GM12872 (cell line): ENCODE results near the gene EIF4A3.

ENCODE experiments used
- TF ChIP-seq, protein P1 (sequence below): IDR thresholded peaks from 3 replicates; pipeline ENCODE4 v1.5.1; 2011; ENCODE audit warnings: low read depth, mild to moderate bottlenecking, low read length, moderate library complexity; ENCODE audit not compliant: insufficient read depth

The EIF4A3 gene

DNA sequence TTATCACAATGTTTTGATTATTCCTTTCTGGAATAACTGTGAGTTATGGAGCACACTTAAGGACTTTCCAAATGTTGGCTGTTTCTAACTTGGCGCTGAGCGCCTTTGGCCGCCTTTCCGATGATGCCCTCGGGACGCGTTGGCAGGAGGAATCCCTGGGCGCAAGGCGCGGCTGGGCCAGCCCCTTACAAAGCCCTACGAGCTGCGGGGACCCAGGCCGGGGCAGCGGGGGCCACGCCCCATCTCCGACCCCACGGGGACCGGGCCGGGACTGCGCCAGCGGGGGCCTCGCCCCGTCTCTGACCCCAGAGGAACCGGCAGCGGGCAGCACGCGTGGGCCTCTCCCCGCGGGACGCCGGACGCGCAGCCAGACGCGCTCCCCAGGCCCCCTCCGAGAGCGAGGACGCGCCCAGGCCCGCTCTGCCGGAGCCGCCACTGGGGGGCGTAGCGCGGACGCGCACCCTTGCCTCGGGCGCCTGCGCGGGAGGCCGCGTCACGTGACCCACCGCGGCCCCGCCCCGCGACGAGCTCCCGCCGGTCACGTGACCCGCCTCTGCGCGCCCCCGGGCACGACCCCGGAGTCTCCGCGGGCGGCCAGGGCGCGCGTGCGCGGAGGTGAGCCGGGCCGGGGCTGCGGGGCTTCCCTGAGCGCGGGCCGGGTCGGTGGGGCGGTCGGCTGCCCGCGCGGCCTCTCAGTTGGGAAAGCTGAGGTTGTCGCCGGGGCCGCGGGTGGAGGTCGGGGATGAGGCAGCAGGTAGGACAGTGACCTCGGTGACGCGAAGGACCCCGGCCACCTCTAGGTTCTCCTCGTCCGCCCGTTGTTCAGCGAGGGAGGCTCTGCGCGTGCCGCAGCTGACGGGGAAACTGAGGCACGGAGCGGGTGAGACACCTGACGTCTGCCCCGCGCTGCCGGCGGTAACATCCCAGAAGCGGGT is 45.6 kb downstream of the EIF4A3 start, which contains the start of gene GAA:
Gene GAA (plus strand): TSS at position 571 of the 935 bp plus-strand sequence. CDS start 3,006 bp downstream, outside the sequence.
- TF ChIP-seq, protein P1, sequence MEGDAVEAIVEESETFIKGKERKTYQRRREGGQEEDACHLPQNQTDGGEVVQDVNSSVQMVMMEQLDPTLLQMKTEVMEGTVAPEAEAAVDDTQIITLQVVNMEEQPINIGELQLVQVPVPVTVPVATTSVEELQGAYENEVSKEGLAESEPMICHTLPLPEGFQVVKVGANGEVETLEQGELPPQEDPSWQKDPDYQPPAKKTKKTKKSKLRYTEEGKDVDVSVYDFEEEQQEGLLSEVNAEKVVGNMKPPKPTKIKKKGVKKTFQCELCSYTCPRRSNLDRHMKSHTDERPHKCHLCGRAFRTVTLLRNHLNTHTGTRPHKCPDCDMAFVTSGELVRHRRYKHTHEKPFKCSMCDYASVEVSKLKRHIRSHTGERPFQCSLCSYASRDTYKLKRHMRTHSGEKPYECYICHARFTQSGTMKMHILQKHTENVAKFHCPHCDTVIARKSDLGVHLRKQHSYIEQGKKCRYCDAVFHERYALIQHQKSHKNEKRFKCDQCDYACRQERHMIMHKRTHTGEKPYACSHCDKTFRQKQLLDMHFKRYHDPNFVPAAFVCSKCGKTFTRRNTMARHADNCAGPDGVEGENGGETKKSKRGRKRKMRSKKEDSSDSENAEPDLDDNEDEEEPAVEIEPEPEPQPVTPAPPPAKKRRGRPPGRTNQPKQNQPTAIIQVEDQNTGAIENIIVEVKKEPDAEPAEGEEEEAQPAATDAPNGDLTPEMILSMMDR: peak; percentile 77

DNA sequence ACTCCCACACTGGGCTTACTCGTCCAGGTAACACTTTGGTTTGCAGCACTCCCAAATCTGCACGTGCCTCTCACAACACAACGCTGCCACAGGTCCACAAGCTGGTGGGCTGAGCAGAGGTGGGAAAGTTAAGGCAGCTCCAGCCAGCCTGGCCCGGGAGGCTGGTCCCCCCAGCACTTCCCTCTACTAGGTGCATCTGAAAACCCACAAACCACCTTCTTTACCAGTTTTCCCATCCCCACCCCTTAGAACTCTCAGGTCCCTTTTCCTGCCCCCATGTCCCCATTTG is 46.9 kb downstream of the EIF4A3 start:
- TF ChIP-seq, protein P1: no peak

DNA sequence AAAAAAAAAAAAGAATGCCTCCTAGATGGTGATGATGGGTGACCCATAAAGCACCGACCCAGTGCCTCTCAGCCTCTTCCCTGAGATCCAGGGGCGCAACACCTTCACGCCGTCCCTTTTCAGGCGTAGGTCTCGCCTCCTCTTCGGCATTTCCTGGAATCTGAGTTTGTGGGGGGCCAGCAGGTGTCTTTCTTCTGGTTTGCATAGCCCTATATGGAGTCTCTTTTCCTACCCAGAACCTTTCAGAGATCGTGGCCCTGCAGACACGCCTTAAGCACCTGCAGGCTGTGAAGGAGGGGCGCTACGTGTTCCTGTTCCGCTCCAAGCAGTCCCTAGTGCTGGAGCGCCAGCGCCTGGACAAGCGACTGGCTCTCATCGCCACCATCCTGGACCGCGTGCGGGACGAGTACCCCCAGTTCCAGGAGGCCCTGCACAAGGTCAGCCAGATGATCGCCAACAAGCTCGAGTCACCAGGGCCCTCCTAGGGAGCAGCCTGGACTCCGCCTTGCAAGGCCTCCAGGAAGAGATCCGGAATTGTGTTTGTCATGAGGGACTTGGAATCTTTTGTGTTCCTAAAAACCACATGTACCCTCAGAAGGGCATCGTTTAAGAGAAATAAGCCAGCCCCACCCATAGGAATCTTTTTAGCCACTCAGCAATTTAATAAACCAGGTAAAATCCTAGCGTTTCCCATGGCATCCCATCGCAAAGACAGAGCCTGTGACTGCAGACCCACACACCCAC is 47.5 kb downstream of the EIF4A3 start:
- TF ChIP-seq, protein P1: no peak

DNA sequence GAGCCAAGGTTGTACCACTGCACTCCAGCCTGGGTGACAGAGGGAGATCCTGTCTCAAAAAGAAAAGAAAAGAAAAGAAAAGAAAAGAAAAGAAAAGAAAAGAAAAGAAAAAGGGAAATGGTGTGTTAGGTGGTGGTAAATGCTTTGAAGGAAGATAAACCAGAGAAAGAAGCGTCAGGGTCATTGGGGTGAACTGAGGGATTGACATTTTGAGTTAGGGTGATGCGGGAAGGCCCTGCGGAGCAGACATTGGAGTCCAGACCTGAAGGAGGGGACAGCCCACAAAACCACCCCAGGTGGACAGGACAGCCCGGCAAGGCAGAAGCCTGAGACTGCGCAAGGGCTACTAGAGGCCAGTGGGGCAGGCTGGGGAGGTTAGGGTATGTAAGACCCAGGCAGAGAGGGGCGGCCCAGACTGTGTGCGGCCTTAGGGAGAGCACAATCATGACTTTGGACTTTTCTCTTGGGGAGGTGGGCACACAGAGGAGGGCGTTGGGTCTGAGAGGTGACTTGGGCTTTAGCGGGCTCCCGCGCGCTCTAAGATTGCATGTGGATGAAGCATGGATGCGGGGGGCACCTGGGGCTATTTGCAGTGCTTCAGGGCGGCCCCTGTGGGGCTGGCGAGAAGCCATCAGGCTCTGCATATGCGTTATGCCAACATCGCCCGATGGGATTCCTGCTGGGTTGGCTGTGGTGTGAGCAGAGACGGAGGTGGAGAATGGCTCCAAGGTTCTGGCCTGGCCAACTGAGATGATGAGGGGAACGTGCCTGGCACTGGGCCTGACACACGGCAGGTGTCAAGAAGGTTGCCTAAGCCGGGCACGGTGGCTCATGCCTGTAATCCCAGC is 48.9 kb downstream of the EIF4A3 start:
- TF ChIP-seq, protein P1: no peak

DNA sequence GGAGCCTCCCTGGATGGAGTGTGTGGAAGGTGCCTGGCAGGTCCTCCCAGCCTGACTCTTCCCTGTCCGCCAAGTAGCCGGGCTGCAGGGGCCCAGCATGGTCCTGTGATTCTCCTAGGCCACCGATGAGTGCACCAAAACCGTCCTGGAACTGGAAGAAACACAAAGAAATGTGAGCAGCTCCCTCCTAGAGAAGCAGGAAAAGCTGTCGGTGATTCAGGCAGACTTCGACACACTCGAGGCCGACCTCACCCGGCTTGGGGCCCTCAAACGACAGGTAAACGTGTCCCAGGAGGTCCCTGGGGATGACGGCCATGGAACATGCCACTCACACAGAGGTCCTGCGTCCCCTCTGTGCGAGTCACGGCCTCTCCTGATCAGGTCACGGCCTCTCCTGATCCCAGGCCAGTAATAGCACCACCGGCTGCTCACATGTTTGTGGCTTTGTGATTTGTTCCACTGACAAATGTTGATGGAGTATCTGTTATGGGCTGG is 49.8 kb downstream of the EIF4A3 start:
- TF ChIP-seq, protein P1: no peak

DNA sequence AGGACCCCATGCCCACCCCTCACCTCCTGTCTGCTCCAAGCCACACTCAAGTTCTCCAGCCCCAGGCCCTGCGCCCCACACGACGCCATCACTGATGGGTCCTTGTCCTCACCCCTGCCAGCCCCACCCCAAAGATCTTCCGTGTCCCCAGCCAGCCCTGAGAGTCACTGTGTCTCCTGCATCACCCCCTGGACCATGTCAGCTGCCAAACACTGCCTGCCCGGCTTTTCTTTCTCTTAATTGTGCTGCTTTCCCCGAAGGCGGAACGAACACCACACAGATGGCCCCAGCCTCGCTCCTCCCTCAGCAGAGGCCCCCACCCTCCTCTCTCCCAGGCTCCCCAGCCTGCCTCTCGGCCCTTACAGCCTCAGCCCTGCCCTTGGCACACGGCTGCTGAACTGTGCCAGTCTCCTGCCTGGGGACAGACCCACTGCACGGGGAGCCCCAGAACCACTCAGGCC is 50.3 kb downstream of the EIF4A3 start:
- TF ChIP-seq, protein P1: no peak
